ENCODE results near the gene COL4A2.

DNA sequence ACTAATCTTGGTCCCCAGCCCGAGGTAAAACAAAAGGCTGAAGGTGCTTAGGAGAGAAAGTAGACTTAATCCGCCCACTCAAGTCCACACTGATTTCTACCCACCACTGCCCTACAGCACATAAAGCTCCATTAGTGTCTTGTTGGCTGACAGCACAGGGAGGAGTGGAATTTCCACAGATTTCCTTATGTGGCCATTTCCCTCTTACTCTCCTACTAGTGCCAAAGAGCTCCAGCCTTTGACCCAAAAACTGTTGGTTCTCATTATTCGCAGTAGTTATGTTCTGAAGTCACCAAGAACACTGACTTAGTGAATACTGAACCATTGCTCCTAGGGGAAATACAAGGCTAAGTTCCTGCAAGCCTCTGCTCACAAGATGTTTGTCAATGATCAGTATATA lies 193.3 kb downstream of the COL4A2 start:
- TF ChIP-seq, protein P1, sequence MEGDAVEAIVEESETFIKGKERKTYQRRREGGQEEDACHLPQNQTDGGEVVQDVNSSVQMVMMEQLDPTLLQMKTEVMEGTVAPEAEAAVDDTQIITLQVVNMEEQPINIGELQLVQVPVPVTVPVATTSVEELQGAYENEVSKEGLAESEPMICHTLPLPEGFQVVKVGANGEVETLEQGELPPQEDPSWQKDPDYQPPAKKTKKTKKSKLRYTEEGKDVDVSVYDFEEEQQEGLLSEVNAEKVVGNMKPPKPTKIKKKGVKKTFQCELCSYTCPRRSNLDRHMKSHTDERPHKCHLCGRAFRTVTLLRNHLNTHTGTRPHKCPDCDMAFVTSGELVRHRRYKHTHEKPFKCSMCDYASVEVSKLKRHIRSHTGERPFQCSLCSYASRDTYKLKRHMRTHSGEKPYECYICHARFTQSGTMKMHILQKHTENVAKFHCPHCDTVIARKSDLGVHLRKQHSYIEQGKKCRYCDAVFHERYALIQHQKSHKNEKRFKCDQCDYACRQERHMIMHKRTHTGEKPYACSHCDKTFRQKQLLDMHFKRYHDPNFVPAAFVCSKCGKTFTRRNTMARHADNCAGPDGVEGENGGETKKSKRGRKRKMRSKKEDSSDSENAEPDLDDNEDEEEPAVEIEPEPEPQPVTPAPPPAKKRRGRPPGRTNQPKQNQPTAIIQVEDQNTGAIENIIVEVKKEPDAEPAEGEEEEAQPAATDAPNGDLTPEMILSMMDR (IDR thresholded peaks at IDR 0.05) = no peak
- no peak for TF ChIP-seq EZH2 (IDR thresholded peaks at IDR 0.05; ENCODE audit: borderline replicate concordance, insufficient read depth, low read depth, low read length, poor library complexity, severe bottlenecking)

Data from B cell (primary cell).